H9 (cell line): ENCODE data around the gene GFER. TPM values are rescaled to one million over a fixed set of nuclear protein-coding genes. Genes with fewer than 3 reads are reported as not detected.
A peak's percentile ranks its signal among the peaks of the same experiment; 100 is the strongest.

ENCODE experiments used
- DNase-seq: peaks from one replicate; pipeline ENCODE4 v3.0.0-alpha.2; 2017
- H2AFZ ChIP-seq: one replicate; pipeline ENCODE4 v1.6.1; 2013; ENCODE audit warnings: mild to moderate bottlenecking, low read length, control low read depth, moderate library complexity
- H2AK5ac ChIP-seq: 2 replicates; pipeline ENCODE4 v1.6.1; 2013; ENCODE audit warnings: low read length, control low read depth, mixed read lengths; ENCODE audit not compliant: insufficient read length
- H2BK120ac ChIP-seq: one replicate; pipeline ENCODE4 v1.6.1; 2013; ENCODE audit warnings: low read depth, mild to moderate bottlenecking, low read length, control low read depth, inconsistent platforms; ENCODE audit not compliant: poor library complexity, severe bottlenecking
- H2BK12ac ChIP-seq: 2 replicates; pipeline ENCODE4 v1.6.1; 2013; ENCODE audit warnings: low read length, control low read depth, mixed read lengths, low read depth; ENCODE audit not compliant: insufficient read length
- H2BK15ac ChIP-seq: 2 replicates; pipeline ENCODE4 v1.6.1; 2013; ENCODE audit warnings: low read depth, low read length, control low read depth
- H2BK20ac ChIP-seq: one replicate; pipeline ENCODE4 v1.6.1; 2013; ENCODE audit warnings: low read depth, mild to moderate bottlenecking, low read length, control low read depth, inconsistent platforms; ENCODE audit not compliant: poor library complexity, severe bottlenecking
- H2BK5ac ChIP-seq: 2 replicates; pipeline ENCODE4 v1.6.1; 2013; ENCODE audit warnings: low read length, control low read depth, mixed read lengths; ENCODE audit not compliant: insufficient read length
- H3K14ac ChIP-seq: 2 replicates; pipeline ENCODE4 v1.6.1; 2013; ENCODE audit warnings: low read length, control low read depth; ENCODE audit not compliant: insufficient read depth
- H3K18ac ChIP-seq: 2 replicates; pipeline ENCODE4 v1.6.1; 2013; ENCODE audit warnings: low read depth, mild to moderate bottlenecking, mixed read lengths, low read length, control low read depth; ENCODE audit not compliant: insufficient read length
- H3K23ac ChIP-seq: 2 replicates; pipeline ENCODE4 v1.6.1; 2013; ENCODE audit warnings: low read length, control low read depth, mixed read lengths, low read depth; ENCODE audit not compliant: insufficient read length
- H3K23me2 ChIP-seq: 2 replicates; pipeline ENCODE4 v1.6.1; 2013; ENCODE audit warnings: low read depth, mild to moderate bottlenecking, mixed read lengths, low read length, control low read depth; ENCODE audit not compliant: insufficient read length, poor library complexity, severe bottlenecking
- H3K27ac ChIP-seq: 2 replicates; pipeline ENCODE4 v1.5.1; 2013; ENCODE audit warnings: low read length, control low read depth, mixed read lengths, low read depth; ENCODE audit not compliant: insufficient read length
- H3K27me3 ChIP-seq: 2 replicates; pipeline ENCODE4 v1.6.1; 2013; ENCODE audit warnings: low read length, control low read depth, inconsistent platforms; ENCODE audit not compliant: insufficient read depth
- H3K4ac ChIP-seq: 2 replicates; pipeline ENCODE4 v1.6.1; 2013; ENCODE audit warnings: low read depth, mild to moderate bottlenecking, control low read depth, inconsistent platforms, low read length, moderate library complexity
- H3K4me1 ChIP-seq: 2 replicates; pipeline ENCODE4 v1.6.1; 2013; ENCODE audit warnings: low read length, control low read depth, inconsistent platforms; ENCODE audit not compliant: insufficient read depth
- H3K4me2 ChIP-seq: 2 replicates; pipeline ENCODE4 v1.6.1; 2013; ENCODE audit warnings: low read length, control low read depth, mixed read lengths; ENCODE audit not compliant: insufficient read length, insufficient read depth
- H3K56ac ChIP-seq: 2 replicates; pipeline ENCODE4 v1.6.1; 2013; ENCODE audit warnings: low read depth, mild to moderate bottlenecking, mixed read lengths, low read length, control low read depth; ENCODE audit not compliant: insufficient read length
- H3K79me1 ChIP-seq: 2 replicates; pipeline ENCODE4 v1.6.1; 2013; ENCODE audit warnings: low read depth, mild to moderate bottlenecking, moderate library complexity, low read length, control low read depth, inconsistent platforms; ENCODE audit not compliant: insufficient read depth, poor library complexity, severe bottlenecking
- H3K79me2 ChIP-seq: 2 replicates; pipeline ENCODE4 v1.6.1; 2013; ENCODE audit warnings: low read length, control low read depth, inconsistent platforms; ENCODE audit not compliant: insufficient read depth
- H3K9ac ChIP-seq: 2 replicates; pipeline ENCODE4 v1.6.1; 2013; ENCODE audit warnings: low read length, control low read depth, mixed read lengths; ENCODE audit not compliant: insufficient read length; ENCODE audit errors: extremely low read depth
- H3K9me3 ChIP-seq: one replicate; pipeline ENCODE4 v1.6.1; 2013; ENCODE audit warnings: low read depth, low read length, inconsistent platforms; ENCODE audit not compliant: control insufficient read depth
- H3T11ph ChIP-seq: one replicate; pipeline ENCODE4 v1.6.1; 2013; ENCODE audit warnings: mild to moderate bottlenecking, low read length, control low read depth, inconsistent platforms
- H4K20me1 ChIP-seq: one replicate; pipeline ENCODE4 v1.6.1; 2013; ENCODE audit not compliant: control insufficient read depth, insufficient read length, insufficient read depth
- H4K5ac ChIP-seq: 2 replicates; pipeline ENCODE4 v1.6.1; 2013; ENCODE audit warnings: low read depth, mild to moderate bottlenecking, mixed read lengths, low read length, control low read depth; ENCODE audit not compliant: insufficient read length
- H4K8ac ChIP-seq: replicated peaks from 2 replicates; pipeline ENCODE4 v1.6.1; 2013; ENCODE audit warnings: low read length, control low read depth, mixed read lengths, low read depth; ENCODE audit not compliant: insufficient read length
- H4K91ac ChIP-seq: 2 replicates; pipeline ENCODE4 v1.6.1; 2013; ENCODE audit warnings: low read depth, mild to moderate bottlenecking, moderate library complexity, mixed read lengths, low read length, control low read depth; ENCODE audit not compliant: insufficient read length
- H3K27ac Mint-ChIP-seq, 3 experiments: 2 replicates in 2 of 3; 3 replicates in 1 of 3; pipeline ENCODE4 v1.8.0; 2020 to 2021; ENCODE audit warnings: mixed read lengths in 3 of 3, mild to moderate bottlenecking in 1 of 3, moderate library complexity in 1 of 3
- H3K27me3 Mint-ChIP-seq: 2 replicates; pipeline ENCODE4 v1.8.0; 2021; ENCODE audit warnings: low read depth, mild to moderate bottlenecking, moderate library complexity, mixed read lengths
- H3K36me3 Mint-ChIP-seq, 3 experiments: 2 replicates in 2 of 3; 3 replicates in 1 of 3; pipeline ENCODE4 v1.8.0; 2020 to 2021; ENCODE audit warnings: low read depth in 3 of 3, mixed read lengths in 3 of 3; ENCODE audit not compliant: insufficient read depth in 1 of 3
- H3K4me1 Mint-ChIP-seq, 2 experiments: 2 replicates each; pipeline ENCODE4 v1.8.0; 2020; ENCODE audit warnings: mixed read lengths in 2 of 2
- H3K4me3 Mint-ChIP-seq, 2 experiments: 2 replicates in 1 of 2; 3 replicates in 1 of 2; pipeline ENCODE4 v1.8.0; 2020 to 2021; ENCODE audit warnings: mild to moderate bottlenecking in 2 of 2, mixed read lengths in 2 of 2, moderate library complexity in 1 of 2
- H3K9me3 Mint-ChIP-seq, 2 experiments: 2 replicates in 1 of 2; 3 replicates in 1 of 2; pipeline ENCODE4 v1.8.0; 2020; ENCODE audit warnings: mild to moderate bottlenecking in 2 of 2, mixed read lengths in 2 of 2, moderate library complexity in 1 of 2
- CTCF ChIP-seq: fragments of 200-600 bp; sonication (generic); conservative IDR thresholded peaks from 3 replicates; pipeline ENCODE4 v1.8.0; 2021; ENCODE audit warnings: antibody characterized with exemption, mild to moderate bottlenecking
- WGBS: extraction: QIAGEN DNeasy Blood & Tissue Kit; methylation state at CpG from one replicate; pipeline ENCODE4 v1.1.7; 2013; ENCODE audit warnings: missing lambda C conversion rate, low lambda C conversion rate, mixed read lengths; ENCODE audit not compliant: insufficient read length; ENCODE audit errors: extremely low coverage; 5-methylcytosine and 5-hydroxymethylcytosine counted together
- total RNA-seq: library from RNA; stranded (reverse); gene quantifications from 2 replicates; pipeline ENCODE4 v1.2.1, GENCODE V29; 2021

GFER gene
- total RNA-seq, 1 experiment from 2014 or later, result 49.1 TPM

GRCh38 chr16:2009164-2009711, 25.2 kb downstream of the GFER start:
- no CpG with 5 or more reads among the region's 55 CpGs for WGBS
- no peaks in the 10 kb centered on the region for H4K20me1 ChIP-seq

More at GRCh38 chr16:2009164-2009711, 25.2 kb downstream of the GFER start:
- Histone ChIP-seq H3K27me3 (no peaks in the 10 kb centered on the region), H3T11ph (no peak overlapping the region), H2AFZ (no peak overlapping the region), H2BK20ac (no peak overlapping the region), H3K9me3 (no peaks in the 10 kb centered on the region), H3K79me2 (peaks cover 26% of the 10 kb centered on the region; the same call in 1 of the 2 replicates), H2BK120ac (no peak overlapping the region), H3K23me2 (peaks cover 11% of the 10 kb centered on the region), H3K56ac (no peak overlapping the region), H4K5ac (no peak overlapping the region), H3K4ac (no peak overlapping the region), H3K4me1 (peaks cover 6% of the 10 kb centered on the region; the same call in 1 of the 2 replicates), H2BK15ac (no peak overlapping the region), H3K18ac (no peak overlapping the region), H3K14ac (0 out of 2 replicates have a peak overlapping the region, but pooled peaks have one; percentile 25), H3K9ac (peak overlapping the region; percentile 83), H4K8ac (no peak overlapping the region), H3K27ac (no peak overlapping the region), H2AK5ac (no peak overlapping the region), H2BK5ac (no peak overlapping the region), H4K91ac (no peak overlapping the region), H3K4me2 (peak overlapping the region; percentile 73), H2BK12ac (no peak overlapping the region), H3K23ac (no peak overlapping the region), H3K79me1 (peaks cover 21% of the 10 kb centered on the region)
- no peak for DNase-seq
- TF ChIP-seq CTCF, result no peak
- no peaks in the 10 kb centered on the region; a peak in 1 of 5 replicates for H3K9me3 Mint-ChIP-seq
- H3K36me3 Mint-ChIP-seq, result peaks cover 5 to 16% (median 12%) of the 10 kb centered on the region in 3 experiments
- H3K27ac Mint-ChIP-seq, result no peak overlapping the region
- no peaks in the 10 kb centered on the region; the same call in 1 of the 2 replicates for H3K27me3 Mint-ChIP-seq
- H3K4me1 Mint-ChIP-seq, result peaks cover 21 to 34% of the 10 kb centered on the region in 2 experiments
- H3K4me3 Mint-ChIP-seq, result peak overlapping the region; percentile 78 to 81
